ENCODE data around the gene NDUFAF7.
"Not testable (repeated sequence)": the region's sequence is repeated elsewhere in the genome, so short reads cannot be mapped to it uniquely, and the experiment has no call there.

DNA sequence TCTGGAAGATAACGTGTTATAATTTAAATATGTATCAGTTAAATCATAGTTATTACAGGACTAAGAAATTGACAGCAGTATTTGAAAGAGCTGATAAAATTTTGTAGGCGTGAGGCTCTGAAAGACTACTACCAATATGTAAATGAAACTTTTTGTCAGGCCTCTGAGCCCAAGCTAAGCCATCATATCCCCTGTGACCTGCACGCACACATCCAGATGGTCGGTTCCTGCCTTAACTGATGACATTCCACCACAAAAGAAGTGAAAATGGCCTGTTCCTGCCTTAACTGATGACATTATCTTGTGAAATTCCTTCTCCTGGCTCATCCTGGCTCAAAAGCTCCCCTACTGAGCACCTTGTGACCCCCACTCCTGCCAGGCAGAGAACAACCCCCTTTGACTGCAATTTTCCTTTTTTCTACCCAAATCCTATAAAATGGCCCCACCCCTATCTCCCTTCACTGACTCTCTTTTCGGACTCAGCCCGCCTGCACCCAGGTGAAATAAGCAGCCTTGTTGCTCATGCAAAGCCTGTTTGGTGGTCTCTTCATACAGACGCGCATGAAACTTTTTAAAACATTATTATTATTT lies 26.3 kb upstream of the NDUFAF7 start:
- TF ChIP-seq POLR2A, CTCF, POLR2AphosphoS5 (IDR thresholded peaks at IDR 0.05): not testable (repeated sequence)

Measured in sigmoid colon (tissue), 4 donors.